Smooth muscle cell of the brain vasculature (primary cell): Measurements from ENCODE around the gene TMEM233.

Source experiments
- DNase-seq: peaks from one replicate; pipeline ENCODE4 v3.0.0-alpha.2; 2012; ENCODE audit warnings: low read depth, low spot score

TMEM233 gene

GRCh38 chr12:119681728-119682638 is 88.4 kb downstream of the TMEM233 start:
- no peak for DNase-seq

- no peak for DNase-seq
These were observed 89.2 kb downstream of the TMEM233 start for GRCh38 chr12:119682639-119683252.

DNA sequence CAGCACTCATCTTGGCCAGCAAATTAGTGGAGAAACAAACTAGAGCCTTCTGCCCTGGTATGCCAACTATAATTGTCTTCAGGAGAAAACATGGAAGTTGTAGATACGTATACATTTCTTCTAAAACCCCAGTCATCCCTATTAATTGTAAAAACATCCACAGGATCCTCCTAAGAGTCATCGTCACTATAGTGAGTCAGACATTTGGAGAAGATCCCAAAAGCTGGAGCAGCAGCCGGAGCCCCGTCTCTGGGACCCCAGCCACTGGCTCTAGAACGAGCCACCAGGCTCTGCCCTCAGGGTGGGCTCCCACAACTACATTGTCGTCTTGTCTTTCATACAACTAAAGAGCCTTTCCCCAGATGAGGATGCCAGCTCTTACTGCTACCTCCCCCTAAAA is 89.8 kb downstream of the TMEM233 start:
- no peak for DNase-seq

- no peak for DNase-seq
These were observed 90.2 kb downstream of the TMEM233 start for GRCh38 chr12:119683816-119684215.

DNA sequence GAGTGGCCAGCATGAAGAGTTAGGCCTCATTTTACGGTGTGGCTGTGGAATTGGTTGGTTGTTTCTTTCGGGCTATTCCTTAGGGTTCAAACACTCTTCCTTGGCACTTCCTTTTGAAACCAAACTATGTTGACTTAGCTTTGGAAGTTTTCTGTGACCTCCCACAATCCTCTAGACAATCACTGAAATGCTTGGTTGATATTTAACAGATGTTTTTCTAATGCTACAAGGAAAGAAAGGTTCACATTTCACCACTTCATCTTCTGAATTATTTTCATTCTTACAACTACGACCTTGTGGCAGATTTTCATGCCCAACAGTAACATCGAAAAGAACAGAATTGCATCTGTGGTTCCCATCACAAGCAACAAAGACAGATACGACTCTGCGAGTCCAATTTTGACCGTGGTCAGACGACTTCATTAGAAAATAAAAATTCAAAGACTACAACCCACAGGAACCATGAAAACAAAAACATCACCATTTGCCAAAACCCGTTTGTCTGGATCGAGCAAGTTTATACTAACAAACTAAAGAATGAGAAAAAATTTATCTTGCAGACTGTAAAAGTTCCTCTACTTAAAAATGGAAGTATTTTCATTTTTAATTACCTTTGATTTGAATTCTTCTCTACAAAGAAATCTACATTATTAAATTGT is 91.3 kb downstream of the TMEM233 start:
- DNase-seq: no peak

GRCh38 chr12:119685375-119685774 is 91.8 kb downstream of the TMEM233 start:
- no peak for DNase-seq

GRCh38 chr12:119686355-119686754 is 92.8 kb downstream of the TMEM233 start:
- DNase-seq: no peak

DNA sequence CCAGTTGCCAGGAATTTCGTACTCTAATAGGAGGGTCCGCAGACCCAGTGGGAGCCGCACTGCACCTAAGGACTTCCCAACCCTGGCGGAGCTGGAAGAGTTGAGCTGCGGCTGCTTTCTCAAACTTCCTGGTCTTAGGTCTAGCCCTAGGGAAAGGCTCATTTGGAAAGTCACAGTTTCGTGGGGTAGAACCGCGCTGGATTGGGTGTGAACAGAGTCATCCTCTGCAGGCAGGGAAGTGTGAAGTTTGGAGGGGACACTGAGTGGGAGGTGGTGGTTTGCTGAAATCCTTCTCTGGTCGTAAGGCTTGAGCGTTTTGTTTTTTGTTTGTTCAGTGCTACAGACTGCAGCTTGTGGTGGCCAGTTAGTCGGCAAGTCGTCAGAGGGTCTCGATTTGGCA is 93.2 kb downstream of the TMEM233 start:
- no peak for DNase-seq

GRCh38 chr12:119687406-119687805 is 93.8 kb downstream of the TMEM233 start:
- DNase-seq: no peak

DNA sequence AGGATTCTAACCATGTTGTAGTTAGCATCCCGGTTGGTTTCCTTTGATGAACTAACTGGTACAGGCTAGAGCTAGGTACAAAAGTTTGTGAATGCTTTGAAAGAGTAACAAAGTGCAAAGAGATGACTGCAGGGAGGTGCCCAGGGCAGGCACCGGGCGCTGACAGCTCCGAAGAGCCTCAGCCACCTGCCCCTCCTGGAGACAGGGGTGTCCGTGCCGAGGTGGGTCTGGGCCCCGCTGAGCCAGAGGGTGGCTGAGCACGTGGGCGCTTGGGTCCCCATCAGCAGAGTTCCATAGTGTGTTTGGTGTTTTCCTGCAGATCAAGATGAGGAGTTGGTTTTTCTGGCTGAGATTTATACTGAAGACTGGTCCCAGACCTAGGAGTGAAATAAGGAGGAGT is 94.3 kb downstream of the TMEM233 start:
- no peak for DNase-seq

GRCh38 chr12:119689935-119690500 is 96.4 kb downstream of the TMEM233 start:
- no peak for DNase-seq

- no peak for DNase-seq
These were observed 97.7 kb downstream of the TMEM233 start for GRCh38 chr12:119691202-119691810.

DNA sequence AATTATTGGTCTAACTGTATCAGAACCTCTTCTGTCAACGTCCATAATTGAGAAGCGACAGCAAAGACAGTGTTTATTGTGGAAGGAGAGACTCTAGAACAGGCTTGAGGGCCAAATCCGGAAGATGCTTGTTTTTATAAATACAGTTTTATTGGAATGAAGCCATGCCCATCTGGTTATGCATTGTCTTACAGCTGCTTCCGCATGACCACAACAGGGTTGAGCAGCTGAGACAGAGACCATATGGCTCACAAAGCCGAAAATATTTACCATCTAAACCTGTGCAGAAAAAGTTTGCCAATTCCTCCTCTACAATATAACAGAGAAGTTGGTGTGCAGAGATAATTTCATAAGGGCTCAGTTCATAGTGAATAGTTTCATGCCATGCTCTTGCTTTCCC is 98.8 kb downstream of the TMEM233 start:
- no peak for DNase-seq
